Activated CD4-positive, CD25-positive, alpha-beta regulatory T cell treated with anti-CD3 and anti-CD28 coated beads, Interleukin-2, amount 50 U/mL, for 24 hours (primary cell): ENCODE results near the gene FAM186B.

Experiments used
- ATAC-seq, 2 donors: fragments of 150-1000 bp; cut with Tn5 transposase; one replicate each; pipeline ENCODE4 v1.10.0; 2021; ENCODE audit warnings: mild to moderate bottlenecking in 1 of 2, moderate library complexity in 1 of 2

Gene FAM186B

GRCh38 chr12:49537752-49538509, 67.5 kb downstream of the FAM186B start:
- ATAC-seq = peak; percentile 11 to 12
